Left ventricle myocardium inferior (tissue), 1 donor: Measurements from ENCODE around the gene CD1B. TPM values are rescaled to one million over a fixed set of nuclear protein-coding genes. Genes with fewer than 3 reads are reported as not detected.

Experiments
- DNase-seq: peaks from one replicate; pipeline ENCODE4 v3.0.0-alpha.2; 2020
- H3K27ac ChIP-seq: fragments of 200-600 bp; replicated peaks from 2 replicates; pipeline ENCODE4 v1.8.0; 2021
- H3K27me3 ChIP-seq: fragments of 200-600 bp; 2 replicates; pipeline ENCODE4 v1.8.0; 2021; ENCODE audit warnings: low read depth
- H3K36me3 ChIP-seq: fragments of 200-600 bp; 2 replicates; pipeline ENCODE4 v1.8.0; 2021
- H3K4me1 ChIP-seq: fragments of 200-600 bp; 2 replicates; pipeline ENCODE4 v1.8.0; 2021
- H3K4me3 ChIP-seq: fragments of 200-600 bp; 2 replicates; pipeline ENCODE4 v1.8.0; 2021; ENCODE audit warnings: mild to moderate bottlenecking, moderate library complexity
- H3K9me3 ChIP-seq: fragments of 200-600 bp; replicated peaks from 2 replicates; pipeline ENCODE4 v1.8.0; 2021
- intact Hi-C: fragments of 100-400 bp; cut with micrococcal nuclease; formaldehyde crosslinking; loops from one replicate; pipeline ENCODE4 v1.11.0; 2022
- total RNA-seq: library from RNA; stranded (reverse); fragmentation: NEBNext Ultra II Directional; extraction: Animal tissue kit (Norgen Biotek cat#: 25700); gene quantifications from one replicate; pipeline ENCODE4 v1.2.1, GENCODE V29; 2021
- TF ChIP-seq, protein P1 (sequence below): fragments of 200-600 bp; IDR thresholded peaks from 2 replicates; pipeline ENCODE4 v1.8.0; 2021; ENCODE audit warnings: antibody characterized with exemption, mild to moderate bottlenecking, borderline replicate concordance
- donor health status: DM: no; HTN: yes; CAD: no; lungs with severe emphysema.

Gene CD1B
- total RNA-seq, 1 donor from 2014 or later = not detected

DNA sequence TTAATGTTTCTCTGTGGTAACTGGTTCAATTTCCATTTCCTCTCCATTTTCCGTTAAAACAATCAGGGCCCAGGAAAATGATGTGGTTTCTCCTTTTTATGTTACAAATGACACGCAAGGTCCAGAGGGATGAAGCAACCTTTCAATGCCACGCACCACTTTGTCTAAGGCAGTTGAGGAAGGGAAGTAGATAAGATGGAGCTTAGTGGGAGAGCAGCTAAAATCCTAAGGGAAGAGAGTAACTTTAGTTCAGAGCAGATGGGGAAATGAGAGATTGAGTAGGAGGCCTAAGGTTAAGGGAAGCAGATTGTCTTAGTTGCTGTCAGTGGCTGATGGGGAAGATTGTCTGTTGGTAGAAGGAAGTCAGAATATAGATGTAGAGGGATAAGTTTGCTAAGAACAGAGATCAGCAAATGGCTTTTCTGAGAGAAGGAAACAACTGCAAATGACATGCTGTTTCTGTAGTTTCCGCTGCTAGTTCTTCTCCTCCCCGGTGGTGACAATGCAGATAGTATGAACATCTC, 40.9 kb downstream of the CD1B start:
- Histone ChIP-seq H3K4me3 (no peak overlapping the region), H3K27me3 (peaks cover 8% of the 10 kb centered on the region), H3K27ac (no peak overlapping the region), H3K4me1 (no peaks in the 10 kb centered on the region), H3K9me3 (no peaks in the 10 kb centered on the region), H3K36me3 (no peaks in the 10 kb centered on the region)
- no peak for DNase-seq
- TF ChIP-seq, protein P1, sequence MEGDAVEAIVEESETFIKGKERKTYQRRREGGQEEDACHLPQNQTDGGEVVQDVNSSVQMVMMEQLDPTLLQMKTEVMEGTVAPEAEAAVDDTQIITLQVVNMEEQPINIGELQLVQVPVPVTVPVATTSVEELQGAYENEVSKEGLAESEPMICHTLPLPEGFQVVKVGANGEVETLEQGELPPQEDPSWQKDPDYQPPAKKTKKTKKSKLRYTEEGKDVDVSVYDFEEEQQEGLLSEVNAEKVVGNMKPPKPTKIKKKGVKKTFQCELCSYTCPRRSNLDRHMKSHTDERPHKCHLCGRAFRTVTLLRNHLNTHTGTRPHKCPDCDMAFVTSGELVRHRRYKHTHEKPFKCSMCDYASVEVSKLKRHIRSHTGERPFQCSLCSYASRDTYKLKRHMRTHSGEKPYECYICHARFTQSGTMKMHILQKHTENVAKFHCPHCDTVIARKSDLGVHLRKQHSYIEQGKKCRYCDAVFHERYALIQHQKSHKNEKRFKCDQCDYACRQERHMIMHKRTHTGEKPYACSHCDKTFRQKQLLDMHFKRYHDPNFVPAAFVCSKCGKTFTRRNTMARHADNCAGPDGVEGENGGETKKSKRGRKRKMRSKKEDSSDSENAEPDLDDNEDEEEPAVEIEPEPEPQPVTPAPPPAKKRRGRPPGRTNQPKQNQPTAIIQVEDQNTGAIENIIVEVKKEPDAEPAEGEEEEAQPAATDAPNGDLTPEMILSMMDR = no peak
- intact Hi-C loops = no loop called here

DNA sequence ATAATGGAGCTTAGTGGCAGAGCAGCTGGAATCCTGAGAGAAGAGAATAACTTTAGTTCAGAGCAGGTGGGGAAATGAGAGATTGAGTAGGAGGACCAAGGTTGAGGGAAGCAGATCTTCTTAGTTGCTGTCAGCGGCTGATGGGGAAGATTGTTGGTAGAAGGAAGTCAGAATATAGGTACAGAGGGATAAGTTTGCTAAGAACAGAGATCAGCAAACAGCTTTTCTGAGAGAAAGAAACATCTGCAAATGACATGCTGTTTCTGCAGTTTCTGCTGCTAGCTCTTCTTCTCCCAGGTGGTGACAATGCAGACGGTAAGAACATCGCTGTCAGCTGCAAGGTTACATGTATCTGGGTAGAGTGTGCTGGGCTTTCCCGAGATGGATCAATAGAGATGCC, 41.5 kb downstream of the CD1B start, which contains the start of gene CD1C:
CD1C (plus strand) TSS at position 113 of the 400 bp plus-strand sequence; CDS start at position 255, 142 bp downstream.
- intact Hi-C loops = no loop called here
- no peak within 1 kb of the TSS for H3K27ac ChIP-seq
- no peaks in the 10 kb centered on the region for H3K36me3 ChIP-seq
- TF ChIP-seq, protein P1 = no peak
- H3K4me3 ChIP-seq = no peak within 1 kb of the TSS
- no peak for DNase-seq
- H3K4me1 ChIP-seq = no peaks in the 10 kb centered on the region
- no peaks in the 10 kb centered on the region for H3K9me3 ChIP-seq
- H3K27me3 ChIP-seq = peaks cover 14% of the 10 kb centered on the region

DNA sequence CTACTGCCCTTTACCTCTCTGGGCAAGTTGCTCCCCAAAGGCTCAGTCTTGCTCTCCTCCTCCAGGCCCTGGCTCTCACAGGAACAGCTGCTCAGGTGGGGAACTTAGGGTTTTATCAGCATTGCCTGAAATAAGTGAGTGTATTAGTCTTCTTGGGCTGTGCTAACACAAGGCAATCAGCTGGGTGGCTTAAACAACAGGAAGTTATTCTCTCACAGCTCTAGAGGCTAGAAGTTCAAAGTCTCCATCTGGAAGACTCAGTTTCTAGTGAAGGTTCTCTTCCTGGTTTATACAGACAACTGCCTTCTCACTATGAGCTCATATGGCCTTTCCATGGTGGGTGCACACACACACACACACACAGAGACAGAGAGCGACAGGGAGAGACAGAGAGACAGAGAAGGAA, 44.4 kb downstream of the CD1B start:
- Histone ChIP-seq H3K36me3 (no peaks in the 10 kb centered on the region), H3K27me3 (peaks cover 14% of the 10 kb centered on the region), H3K27ac (no peak overlapping the region), H3K4me1 (no peaks in the 10 kb centered on the region), H3K4me3 (no peak overlapping the region), H3K9me3 (peaks cover 9% of the 10 kb centered on the region)
- intact Hi-C loops = no loop called here
- no peak for DNase-seq
- TF ChIP-seq, protein P1 = no peak

DNA sequence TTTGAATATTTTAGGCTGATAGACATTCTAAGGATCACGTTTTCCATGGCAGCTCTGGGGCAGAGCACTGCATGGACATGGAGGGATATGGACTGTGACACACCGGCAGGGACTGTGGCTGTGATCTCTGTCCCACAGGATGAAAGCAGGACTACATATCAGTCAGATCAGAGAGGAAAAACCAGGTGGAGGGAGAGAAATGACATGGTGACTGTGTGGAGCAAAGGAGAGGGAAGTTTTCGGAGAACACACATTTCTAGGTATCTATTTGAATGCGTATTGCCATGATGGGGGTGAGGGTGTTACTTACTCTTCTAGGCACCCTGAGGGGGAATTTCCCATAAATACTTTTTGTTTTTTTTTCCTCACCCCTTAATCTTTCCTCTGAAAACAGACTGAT, 44.8 kb downstream of the CD1B start:
- H3K27me3 ChIP-seq = peaks cover 14% of the 10 kb centered on the region
- DNase-seq = no peak
- no peaks in the 10 kb centered on the region for H3K4me1 ChIP-seq
- TF ChIP-seq, protein P1 = no peak
- H3K9me3 ChIP-seq = peaks cover 13% of the 10 kb centered on the region
- no peak overlapping the region for H3K27ac ChIP-seq
- intact Hi-C loops = no loop called here
- H3K36me3 ChIP-seq = no peaks in the 10 kb centered on the region
- no peak overlapping the region for H3K4me3 ChIP-seq

DNA sequence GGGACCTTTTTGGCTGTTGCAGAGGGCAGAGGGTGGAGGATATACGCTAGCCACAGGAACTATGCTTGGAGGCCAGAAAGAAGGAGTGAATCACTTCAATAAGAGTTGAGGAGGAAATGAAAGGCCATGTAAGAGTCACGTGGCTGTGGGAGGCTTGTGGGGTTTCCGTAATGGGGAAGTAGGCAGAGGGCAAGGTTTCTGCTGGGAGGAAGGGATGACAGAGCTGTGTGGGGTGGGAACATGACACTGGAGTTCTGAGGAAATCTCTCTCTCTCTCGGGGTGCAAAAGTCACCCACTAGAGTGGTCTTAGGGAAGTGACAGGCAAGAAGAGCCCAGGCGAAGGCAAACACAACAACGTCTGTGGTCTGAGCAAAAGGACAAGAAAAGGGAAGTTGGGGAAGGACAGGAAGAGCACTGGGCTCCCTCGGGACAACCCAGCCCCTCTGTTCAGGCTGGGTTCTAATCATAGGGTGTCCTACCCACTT, 45.5 kb downstream of the CD1B start:
- peak; percentile 23 for DNase-seq
- Histone ChIP-seq H3K27ac (no peak overlapping the region), H3K36me3 (no peaks in the 10 kb centered on the region), H3K9me3 (peaks cover 20% of the 10 kb centered on the region), H3K27me3 (peaks cover 14% of the 10 kb centered on the region), H3K4me1 (no peaks in the 10 kb centered on the region), H3K4me3 (no peak overlapping the region)
- TF ChIP-seq, protein P1 = no peak
- intact Hi-C loops = no loop called here
